GM23338 (cell line): Measurements from ENCODE around the gene CENPO. TPM values are rescaled to one million over a fixed set of nuclear protein-coding genes. Genes with fewer than 3 reads are reported as not detected.

ENCODE experiments used
- ATAC-seq: fragments of 200-7000 bp; cut with Tn5 transposase; 3 replicates; pipeline ENCODE4 v1.9.1; 2020
- DNase-seq: peaks from one replicate; pipeline ENCODE4 v3.0.0-alpha.2; 2015; ENCODE audit warnings: low spot score
- H2AFZ ChIP-seq: fragments of 200-600 bp; sonication (generic); 2 replicates; pipeline ENCODE4 v1.8.0; 2016; ENCODE audit warnings: antibody characterized with exemption, mild to moderate bottlenecking, moderate library complexity
- H3F3A ChIP-seq: fragments of 200-600 bp; sonication (generic); replicated peaks from 2 replicates; pipeline ENCODE4 v1.8.0; 2017; ENCODE audit warnings: antibody characterized with exemption, mixed run types, low read depth
- H3K27ac ChIP-seq: fragments of 200-600 bp; sonication (generic); 2 replicates; pipeline ENCODE4 v1.6.1; 2016; ENCODE audit warnings: low read depth
- H3K27me3 ChIP-seq: fragments of 200-600 bp; sonication (generic); 2 replicates; pipeline ENCODE4 v1.8.0; 2016; ENCODE audit warnings: mild to moderate bottlenecking, mixed run types, moderate library complexity; ENCODE audit not compliant: insufficient read depth
- H3K36me3 ChIP-seq: fragments of 200-600 bp; sonication (generic); 2 replicates; pipeline ENCODE4 v1.8.0; 2016; ENCODE audit warnings: mild to moderate bottlenecking; ENCODE audit not compliant: insufficient read depth
- H3K4me1 ChIP-seq: fragments of 200-600 bp; sonication (generic); 2 replicates; pipeline ENCODE4 v1.8.0; 2016; ENCODE audit warnings: mild to moderate bottlenecking, moderate library complexity; ENCODE audit not compliant: insufficient read depth
- H3K4me2 ChIP-seq: fragments of 200-600 bp; sonication (generic); 2 replicates; pipeline ENCODE4 v1.7.1; 2017; ENCODE audit warnings: mixed run types
- H3K4me3 ChIP-seq: fragments of 200-600 bp; sonication (generic); 2 replicates; pipeline ENCODE4 v1.6.1; 2016; ENCODE audit warnings: mixed run types
- H3K79me2 ChIP-seq: fragments of 200-600 bp; sonication (generic); replicated peaks from 2 replicates; pipeline ENCODE4 v1.8.0; 2017; ENCODE audit warnings: mild to moderate bottlenecking; ENCODE audit not compliant: insufficient read depth
- H3K9me2 ChIP-seq: fragments of 200-600 bp; sonication (generic); 2 replicates; pipeline ENCODE4 v1.8.0; 2017; ENCODE audit not compliant: insufficient read depth
- H4K20me1 ChIP-seq: fragments of 200-600 bp; sonication (generic); replicated peaks from 2 replicates; pipeline ENCODE4 v1.8.0; 2017; ENCODE audit warnings: mild to moderate bottlenecking; ENCODE audit not compliant: insufficient read depth
- H3K27ac Mint-ChIP-seq: 2 replicates; pipeline ENCODE4 v1.8.0; 2020; ENCODE audit warnings: inconsistent platforms, mild to moderate bottlenecking, moderate library complexity, mixed read lengths
- H3K27me3 Mint-ChIP-seq: 3 replicates; pipeline ENCODE4 v1.8.0; 2022; ENCODE audit warnings: low read depth, mild to moderate bottlenecking, moderate library complexity, mixed read lengths, inconsistent platforms; ENCODE audit not compliant: insufficient read depth, poor library complexity
- H3K36me3 Mint-ChIP-seq: 3 replicates; pipeline ENCODE4 v1.8.0; 2021; ENCODE audit warnings: low read depth, mild to moderate bottlenecking, inconsistent platforms, moderate library complexity, mixed read lengths
- H3K4me1 Mint-ChIP-seq: 3 replicates; pipeline ENCODE4 v1.8.0; 2020; ENCODE audit warnings: mild to moderate bottlenecking, inconsistent platforms, mixed read lengths
- H3K4me3 Mint-ChIP-seq: 3 replicates; pipeline ENCODE4 v1.8.0; 2021; ENCODE audit warnings: moderate library complexity, mild to moderate bottlenecking, inconsistent platforms, mixed read lengths
- H3K9me3 Mint-ChIP-seq: 3 replicates; pipeline ENCODE4 v1.8.0; 2020; ENCODE audit warnings: moderate library complexity, mild to moderate bottlenecking, inconsistent platforms, mixed read lengths
- EZH2 ChIP-seq: fragments of 200-600 bp; sonication (generic); IDR thresholded peaks from one replicate; pipeline ENCODE4 v1.8.0; 2017; ENCODE audit warnings: antibody characterized with exemption, mild to moderate bottlenecking, low read depth; ENCODE audit not compliant: unreplicated experiment
- EZH2phosphoT487 ChIP-seq: fragments of 200-600 bp; sonication (generic); IDR thresholded peaks from one replicate; pipeline ENCODE4 v1.8.1; 2018; ENCODE audit warnings: antibody characterized with exemption; ENCODE audit not compliant: unreplicated experiment
- JUNB ChIP-seq: IDR thresholded peaks from one replicate; pipeline ENCODE4 v1.6.1; 2016; ENCODE audit warnings: antibody characterized with exemption; ENCODE audit not compliant: unreplicated experiment
- NANOG ChIP-seq: IDR thresholded peaks from 2 replicates; pipeline ENCODE4 v1.6.1; 2016; ENCODE audit warnings: antibody characterized with exemption, borderline replicate concordance
- POLR2AphosphoS5 ChIP-seq: IDR thresholded peaks from 2 replicates; pipeline ENCODE4 v1.6.1; 2016; ENCODE audit warnings: antibody characterized with exemption, low read depth
- REST ChIP-seq: IDR thresholded peaks from one replicate; pipeline ENCODE4 v1.6.1; 2018; ENCODE audit warnings: antibody characterized with exemption; ENCODE audit not compliant: unreplicated experiment
- STAT1 ChIP-seq: IDR thresholded peaks from one replicate; pipeline ENCODE4 v1.6.1; 2016; ENCODE audit warnings: antibody characterized with exemption; ENCODE audit not compliant: unreplicated experiment
- ZNF114 ChIP-seq: fragments of 250-450 bp; sonication (Bioruptor Pico); IDR thresholded peaks from 2 replicates; pipeline ENCODE4 v1.5.0; 2020; ENCODE audit warnings: mild to moderate bottlenecking, moderate library complexity
- ZNF462 ChIP-seq: fragments of 250-450 bp; sonication (Bioruptor Pico); IDR thresholded peaks from 2 replicates; pipeline ENCODE4 v1.5.0; 2020; ENCODE audit warnings: mild to moderate bottlenecking, moderate library complexity
- polyA plus RNA-seq: library from polyadenylated mRNA; unstranded; fragments of >200 nt; fragmentation: Nextera tagmentation; extraction: Ambion mirVana; gene quantifications from 2 replicates; pipeline ENCODE4 v1.2.1, GENCODE V29; 2016
- total RNA-seq: library from RNA; depleted of rRNA; stranded (reverse); fragments of >200 nt; shearing (Covaris generic); gene quantifications from 2 replicates; pipeline ENCODE4 v1.2.3, GENCODE V29; 2014

Gene CENPO
- total and polyA plus RNA-seq, 2 experiments from 2014 or later, result 27.0 to 44.7 TPM

- TF ChIP-seq ZNF462 (CRISPR knock-in tag), result no peak
Observed at GRCh38 chr2:24840164-24840869, 47.1 kb downstream of the CENPO start (continued).

DNA sequence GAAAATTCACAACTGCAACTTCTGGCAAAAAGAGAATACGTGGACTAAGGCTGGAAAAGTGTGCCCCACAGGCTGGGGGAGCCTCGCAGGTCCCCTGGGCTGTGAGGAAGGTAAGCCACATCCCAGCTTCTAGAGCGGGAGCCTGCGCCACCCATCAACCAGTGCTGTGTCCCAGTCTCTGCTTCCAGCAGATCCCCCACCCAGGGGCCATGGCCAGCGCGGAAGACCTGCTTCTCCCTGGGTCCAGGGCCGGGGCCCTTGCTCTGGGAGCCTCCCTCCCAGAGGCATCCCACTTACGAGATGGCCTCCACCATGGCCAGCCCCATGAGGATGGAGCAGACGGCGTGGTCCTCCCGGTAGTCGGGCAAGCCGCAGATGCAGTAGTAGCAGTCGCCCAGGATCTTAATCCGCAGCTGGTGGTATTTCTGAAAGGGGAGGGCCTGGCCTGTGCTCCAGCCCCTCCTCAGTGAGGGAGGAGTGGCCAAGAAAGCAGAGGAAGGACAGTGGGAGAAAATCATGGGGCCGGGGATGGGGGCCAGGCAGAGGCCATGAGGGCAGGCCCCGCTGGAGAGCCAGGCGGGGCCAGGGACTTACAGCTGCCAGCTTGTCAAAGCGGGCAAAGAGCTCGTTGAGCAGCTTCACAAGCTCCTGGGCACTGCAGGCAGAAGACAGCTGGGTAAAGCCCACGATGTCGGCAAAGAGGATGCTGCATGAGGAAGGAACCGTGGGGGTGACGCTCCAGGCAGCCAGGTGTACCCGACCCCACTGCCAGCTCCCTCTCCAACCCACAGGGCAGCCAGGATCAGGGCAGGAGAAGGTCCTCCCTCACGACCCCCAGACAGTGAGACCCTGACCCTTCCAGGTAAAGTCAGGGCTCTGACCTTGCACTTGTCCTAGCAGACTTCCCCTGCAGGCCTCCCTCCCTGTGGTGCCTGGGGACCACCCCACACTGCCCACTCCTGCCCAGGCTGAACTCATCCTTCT lies 48.0 kb downstream of the CENPO start:
- Histone ChIP-seq H3K36me3 (no peaks in the 10 kb centered on the region), H3K4me2 (no peak overlapping the region), H4K20me1 (no peaks in the 10 kb centered on the region), H3K9me2 (no peaks in the 10 kb centered on the region), H2AFZ (no peak overlapping the region), H3K79me2 (no peaks in the 10 kb centered on the region), H3K4me1 (no peaks in the 10 kb centered on the region), H3K27me3 (no peaks in the 10 kb centered on the region), H3F3A (no peaks in the 10 kb centered on the region), H3K27ac (no peak overlapping the region), H3K4me3 (no peak overlapping the region)
- ATAC-seq (no peak), DNase-seq (no peak)
- Mint-ChIP-seq H3K27me3 (peaks cover 8% of the 10 kb centered on the region), H3K4me1 (peaks cover 7% of the 10 kb centered on the region), H3K4me3 (no peak overlapping the region), H3K9me3 (peaks cover 12% of the 10 kb centered on the region; the same call in 2 of the 3 replicates), H3K36me3 (peaks cover 29% of the 10 kb centered on the region), H3K27ac (no peak overlapping the region)
- TF ChIP-seq NANOG (no peak), EZH2 (no peak), ZNF114 (no peak), STAT1 (no peak), JUNB (no peak), REST (no peak), POLR2AphosphoS5 (no peak), EZH2phosphoT487 (no peak)
